ENCODE measurements around the gene ST8SIA4. TPM values are rescaled to one million over a fixed set of nuclear protein-coding genes. Genes with fewer than 3 reads are reported as not detected.
A peak's percentile ranks its signal among the peaks of the same experiment; 100 is the strongest.
"Not testable (repeated sequence)": the region's sequence is repeated elsewhere in the genome, so short reads cannot be mapped to it uniquely, and the experiment has no call there.

Gene ST8SIA4
- total RNA-seq, 4 donors from 2014 or later = 0.37 to 6.0 (median 2.2) TPM

- 92 to 93% methylated on average over 2 of the region's 2 CpGs for WGBS, 2 donors (ENCODE audit: low coverage in 1 of 2)
- intact Hi-C loops (cut with DNase I; ENCODE audit: low total_unique reads) = no loop called here
Measured at GRCh38 chr5:100787648-100788047, 115.4 kb downstream of the ST8SIA4 start.

GRCh38 chr5:100785536-100785935 lies 117.5 kb downstream of the ST8SIA4 start:
- intact Hi-C loops (cut with DNase I; ENCODE audit: low total_unique reads); H3K4me1 ChIP-seq; H3K9me3 ChIP-seq; DNase-seq; H3K27ac ChIP-seq; H3K36me3 ChIP-seq; H3K27me3 ChIP-seq; in situ Hi-C loops (cut with MboI; ENCODE audit: low pct_ligation_motif_present in 1 of 4, low pct_unique_long_range_greater_than_20kb in 1 of 4, low sequenced_read_pairs in 3 of 4); H3K4me3 ChIP-seq: not testable (repeated sequence)
- 94% methylated on average over 15 of the region's 19 CpGs; no CpG with 5 or more reads in 1 of the 2 donors for whole genome bisulfite sequencing, 2 donors (ENCODE audit: low coverage in 1 of 2)

More at GRCh38 chr5:100787648-100788047, 115.4 kb downstream of the ST8SIA4 start:
- H3K4me1 ChIP-seq = no peaks in the 10 kb centered on the region
- H3K9me3 ChIP-seq = no peaks in the 10 kb centered on the region
- H3K36me3 ChIP-seq = no peaks in the 10 kb centered on the region
- H3K4me3 ChIP-seq = no peak overlapping the region
- TF ChIP-seq POLR2AphosphoS5 (IDR thresholded peaks at IDR 0.05) (no peak), POLR2A (IDR thresholded peaks at IDR 0.05) (no peak), EP300 (IDR thresholded peaks at IDR 0.05; ENCODE audit: low read depth) (no peak)
- in situ Hi-C loops (cut with MboI; ENCODE audit: low pct_ligation_motif_present in 1 of 4, low pct_unique_long_range_greater_than_20kb in 1 of 4, low sequenced_read_pairs in 3 of 4) = no loop called here
- no peaks in the 10 kb centered on the region for H3K27me3 ChIP-seq
- no peak overlapping the region for H3K27ac ChIP-seq
- no peak for DNase-seq

DNA sequence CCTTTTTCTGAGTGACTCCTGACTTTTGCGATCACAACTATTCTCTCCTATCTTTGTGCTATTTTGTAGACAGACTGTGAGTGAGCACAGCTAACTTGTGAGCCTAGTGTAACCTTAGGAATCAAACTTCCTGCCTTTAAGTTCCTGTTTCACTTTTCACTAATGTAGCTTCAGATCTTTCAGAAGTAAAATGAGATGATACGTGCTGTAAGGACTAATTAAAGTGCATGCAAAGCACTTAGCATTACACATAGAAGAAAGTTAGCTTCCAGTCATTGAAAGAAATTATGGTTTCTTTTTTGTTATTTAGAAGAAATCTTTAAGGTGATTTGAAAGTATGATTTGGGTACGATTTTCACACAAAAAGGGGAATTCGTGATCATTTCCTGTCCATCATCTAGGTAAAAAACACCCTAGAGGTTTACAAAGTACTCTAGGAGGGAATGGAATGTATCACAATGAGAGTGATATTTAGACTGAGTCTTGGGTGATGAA lies 122.7 kb downstream of the ST8SIA4 start:
- WGBS, 2 donors (ENCODE audit: low coverage in 1 of 2) = 56 to 63% methylated on average over 4 of the region's 4 CpGs
- no peaks in the 10 kb centered on the region for H3K36me3 ChIP-seq
- intact Hi-C loops (cut with DNase I; ENCODE audit: low total_unique reads) = no loop called here
- in situ Hi-C loops (cut with MboI; ENCODE audit: low pct_ligation_motif_present in 1 of 4, low pct_unique_long_range_greater_than_20kb in 1 of 4, low sequenced_read_pairs in 3 of 4) = no loop called here
- no peaks in the 10 kb centered on the region for H3K9me3 ChIP-seq
- H3K4me3 ChIP-seq = no peak overlapping the region
- peaks cover 0 to 13% (median 4%) of the 10 kb centered on the region in 4 donors for H3K4me1 ChIP-seq
- H3K27me3 ChIP-seq = no peaks in the 10 kb centered on the region
- TF ChIP-seq EP300 (IDR thresholded peaks at IDR 0.05; ENCODE audit: low read depth) = no peak
- no peak for TF ChIP-seq POLR2A (IDR thresholded peaks at IDR 0.05)
- no peak for TF ChIP-seq POLR2AphosphoS5 (IDR thresholded peaks at IDR 0.05)
- no peak for TF ChIP-seq CTCF (IDR thresholded peaks at IDR 0.05)
- H3K27ac ChIP-seq = peak overlapping the region in 3 of 4 donors; percentile 7 to 28 (median 14)
- no peak for DNase-seq

GRCh38 chr5:100779669-100780375 lies 123.3 kb downstream of the ST8SIA4 start:
- Histone ChIP-seq H3K27ac (peak overlapping the region; percentile 7 to 33 (median 21)), H3K4me3 (no peak overlapping the region), H3K9me3 (no peaks in the 10 kb centered on the region), H3K4me1 (peaks cover 0 to 13% (median 4%) of the 10 kb centered on the region in 4 donors), H3K36me3 (no peaks in the 10 kb centered on the region), H3K27me3 (no peaks in the 10 kb centered on the region)
- WGBS, 2 donors (ENCODE audit: low coverage in 1 of 2) = 90 to 100% methylated on average over 1 to 7 of the region's 7 CpGs
- in situ Hi-C loops (cut with MboI; ENCODE audit: low pct_ligation_motif_present in 1 of 4, low pct_unique_long_range_greater_than_20kb in 1 of 4, low sequenced_read_pairs in 3 of 4) (no loop called here), intact Hi-C loops (cut with DNase I; ENCODE audit: low total_unique reads) (no loop called here)
- DNase-seq = peak; percentile 19
- TF ChIP-seq CTCF (IDR thresholded peaks at IDR 0.05) (no peak), POLR2A (IDR thresholded peaks at IDR 0.05) (no peak), EP300 (IDR thresholded peaks at IDR 0.05; ENCODE audit: low read depth) (no peak), POLR2AphosphoS5 (IDR thresholded peaks at IDR 0.05) (no peak)

DNA sequence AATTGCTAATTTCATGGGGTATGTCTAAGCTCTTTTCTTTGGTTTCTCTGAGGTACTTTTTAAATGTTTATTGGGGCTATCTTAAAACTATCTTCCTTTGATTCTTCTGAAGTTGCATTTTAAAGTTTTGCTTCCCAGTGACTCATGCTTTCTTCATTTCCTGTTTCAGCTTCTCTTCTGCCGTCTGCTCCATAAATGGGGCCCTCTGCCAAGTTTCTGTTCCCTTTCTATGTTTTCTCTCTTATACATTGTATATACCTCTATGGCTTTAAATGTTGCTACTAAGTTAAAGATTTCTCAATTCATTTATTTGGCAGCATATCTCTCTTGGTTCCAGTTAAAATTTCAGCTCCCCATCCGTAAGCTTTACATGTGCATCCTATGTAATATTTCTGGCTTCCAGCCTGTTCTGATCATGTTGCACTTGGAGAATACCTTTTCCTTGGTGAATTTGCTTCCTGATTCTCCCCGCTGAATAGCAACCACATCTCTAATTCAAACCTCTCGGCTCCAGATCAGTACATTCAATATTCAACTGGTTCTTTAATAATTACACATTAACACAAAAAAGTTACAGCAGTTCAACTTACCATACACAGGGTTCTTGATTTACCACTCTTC lies 125.3 kb downstream of the ST8SIA4 start:
- in situ Hi-C loops (cut with MboI; ENCODE audit: low pct_ligation_motif_present in 1 of 4, low pct_unique_long_range_greater_than_20kb in 1 of 4, low sequenced_read_pairs in 3 of 4) = no loop called here
- peak; percentile 37 for DNase-seq
- Histone ChIP-seq H3K4me3 (no peak overlapping the region), H3K9me3 (no peaks in the 10 kb centered on the region), H3K36me3 (no peaks in the 10 kb centered on the region), H3K4me1 (peaks cover 0 to 13% (median 4%) of the 10 kb centered on the region in 4 donors), H3K27ac (peak overlapping the region in 2 of 4 donors; percentile 5 to 12), H3K27me3 (no peaks in the 10 kb centered on the region)
- 35 to 41% methylated on average over 4 of the region's 4 CpGs for WGBS, 2 donors (ENCODE audit: low coverage in 1 of 2)
- no peak for TF ChIP-seq EP300 (IDR thresholded peaks at IDR 0.05; ENCODE audit: low read depth)
- TF ChIP-seq POLR2AphosphoS5 (IDR thresholded peaks at IDR 0.05) = no peak
- no peak for TF ChIP-seq CTCF (IDR thresholded peaks at IDR 0.05)
- TF ChIP-seq POLR2A (IDR thresholded peaks at IDR 0.05) = no peak
- intact Hi-C loops (cut with DNase I; ENCODE audit: low total_unique reads) = no loop called here

All from transverse colon (tissue), 4 donors.